Erythroblast (primary cell): ENCODE data around the gene TNNT2.

ENCODE experiments used
- GATA1 ChIP-seq: IDR thresholded peaks from 2 replicates; pipeline ENCODE4 v1.6.1; 2011; ENCODE audit warnings: low read depth, mild to moderate bottlenecking, control low read depth, low read length, moderate library complexity
- POLR2A ChIP-seq: IDR thresholded peaks from 2 replicates; pipeline ENCODE4 v1.6.1; 2011; ENCODE audit warnings: mild to moderate bottlenecking, low read length

- no peak for TF ChIP-seq POLR2A
- no peak for TF ChIP-seq GATA1
Observed at GRCh38 chr1:201422436-201423030, 45.1 kb upstream of the TNNT2 start.
